Measurements from ENCODE around the gene PPFIBP1. TPM values are rescaled to one million over a fixed set of nuclear protein-coding genes. Genes with fewer than 3 reads are reported as not detected.

Gene PPFIBP1
- total and polyA plus RNA-seq, 2 of the 8 experiments (the other 6 are each of a cell fraction or from before 2014, with no cell fraction given) = 7.7 to 31.3 TPM

- H4K8ac ChIP-seq (ENCODE audit: extremely low read depth, insufficient read depth, low read length) = no peak overlapping the region
- WGBS, 2 experiments (ENCODE audit: extremely low coverage in 1 of 2, insufficient coverage in 1 of 2, insufficient read length in 1 of 2, insufficient replicate concordance in 2 of 2, low coverage in 1 of 2, low lambda C conversion rate in 2 of 2, missing lambda C conversion rate in 1 of 2) = 90% methylated on average over 7 of the region's 7 CpGs; no CpG with 5 or more reads in 1 of the 2 experiments
- H3K27me3 ChIP-seq (replicated peaks in 1 of 4; ENCODE audit: control insufficient read depth in 3 of 4, extremely low read depth in 1 of 4, insufficient read depth in 3 of 4, low read length in 3 of 4) = peaks cover 0 to 3% (median under 1%) of the 10 kb centered on the region in 4 experiments; a peak in 2 of 7 replicates
- no peak overlapping the region for H3K27ac ChIP-seq (ENCODE audit: low read depth, low read length)
- no peak overlapping the region for H3K4me2 ChIP-seq (ENCODE audit: insufficient read depth in 1 of 2, low read depth in 2 of 2, low read length in 2 of 2)
- H3K23me2 ChIP-seq (ENCODE audit: low read depth, low read length) = no peaks in the 10 kb centered on the region
- H3K56ac ChIP-seq (replicated peaks; ENCODE audit: insufficient read length, low read depth, low read length) = no peak overlapping the region
- H2AFZ ChIP-seq (ENCODE audit: low read length) = no peak overlapping the region
- ChIA-PET CTCF (ENCODE audit: partially characterized antibody) (interaction anchor here (1.6 kb wide), 1 partner anchor 20 kb away, joined by 4 read pairs; no protein-coding TSS in a partner anchor), POLR2A (ENCODE audit: partially characterized antibody) (no interaction called here)
- peaks cover 0 to 8% (median under 1%) of the 10 kb centered on the region in 4 experiments; a peak in 2 of 7 replicates for H3K4me1 ChIP-seq (replicated peaks in 1 of 4; ENCODE audit: control insufficient read depth in 3 of 4, insufficient read depth in 4 of 4, low read length in 3 of 4)
- no peak overlapping the region for H3K4ac ChIP-seq (replicated peaks; ENCODE audit: insufficient read length, low read depth, low read length)
- no peaks in the 10 kb centered on the region; the same call in 1 of the 2 replicates for H3K79me1 ChIP-seq (ENCODE audit: low read depth, low read length)
- no peaks in the 10 kb centered on the region for H3K9me3 ChIP-seq (ENCODE audit: insufficient read depth in 2 of 2, low read depth in 1 of 2, low read length in 1 of 2)
- no peak overlapping the region for H4K91ac ChIP-seq (replicated peaks; ENCODE audit: insufficient read length, low read length)
- H2BK12ac ChIP-seq (ENCODE audit: low read depth, low read length) = no peak overlapping the region
- TF ChIP-seq CREB1 (IDR thresholded peaks at IDR 0.05) (no peak), E2F6 (IDR thresholded peaks at IDR 0.05) (no peak), CHD1 (IDR thresholded peaks at IDR 0.05; ENCODE audit: low read depth, low read length) (no peak), TAF7 (optimal IDR thresholded peaks at IDR 0.05; ENCODE audit: borderline replicate concordance, low read depth, low read length) (no peak), POU5F1 (IDR thresholded peaks at IDR 0.05; ENCODE audit: low read depth, low read length) (no peak), CBX5 (IDR thresholded peaks at IDR 0.05; ENCODE audit: low read depth, low read length) (no peak), CBX8 (IDR thresholded peaks at IDR 0.05; ENCODE audit: borderline replicate concordance, low read depth, low read length) (no peak), ATF2 (IDR thresholded peaks at IDR 0.05; ENCODE audit: low read length) (no peak)
- no peak overlapping the region; a peak in 1 of 7 replicates for H3K9ac ChIP-seq (replicated peaks in 1 of 4; ENCODE audit: extremely low read depth in 1 of 4, low read depth in 3 of 4, low read length in 3 of 4)
- no peak overlapping the region for H3K23ac ChIP-seq (ENCODE audit: insufficient read length)
- H4K5ac ChIP-seq (ENCODE audit: insufficient read length, low read depth, low read length) = no peak overlapping the region
- H3K18ac ChIP-seq (ENCODE audit: extremely low read depth, low read length) = no peak overlapping the region
- FAIRE-seq = no peak
- no peak overlapping the region for H2BK20ac ChIP-seq (ENCODE audit: low read length)
- no peak overlapping the region for H2BK120ac ChIP-seq (replicated peaks; ENCODE audit: low read depth, low read length)
- H3K79me2 ChIP-seq (ENCODE audit: control insufficient read depth in 1 of 2, insufficient read depth in 2 of 2, low read length in 2 of 2) = peaks cover 0 to 40% of the 10 kb centered on the region in 2 experiments; a peak in 3 of 4 replicates
- no peak overlapping the region for H2BK15ac ChIP-seq (ENCODE audit: low read length)
- H2AK5ac ChIP-seq (ENCODE audit: low read depth, low read length) = no peak overlapping the region; the same call in 1 of the 2 replicates
- no peak overlapping the region for H2BK5ac ChIP-seq (ENCODE audit: low read depth, low read length)
- no peak overlapping the region for H3K4me3 ChIP-seq (ENCODE audit: extremely low read depth in 1 of 4, insufficient read depth in 2 of 4, low read depth in 3 of 4, low read length in 4 of 4)
- DNase-seq (ENCODE audit: low read depth in 1 of 2, low spot score in 2 of 2) = no peak
- peaks cover 3% of the 10 kb centered on the region in 2 experiments for H4K20me1 ChIP-seq (replicated peaks in 1 of 2; ENCODE audit: control insufficient read depth in 1 of 2, insufficient read depth in 2 of 2, low read length in 2 of 2)
- H3K14ac ChIP-seq (ENCODE audit: insufficient read length) = no peak overlapping the region
- no peaks in the 10 kb centered on the region for H3K36me3 ChIP-seq (ENCODE audit: control insufficient read depth in 2 of 4, insufficient read depth in 4 of 4, low read length in 3 of 4)
Observed at GRCh38 chr12:27530157-27530922, 6.3 kb downstream of the PPFIBP1 start.

Data from H1 (cell line).